GM10248 (cell line): ENCODE results near the gene WFDC5.
"Not testable (repeated sequence)": the region's sequence is repeated elsewhere in the genome, so short reads cannot be mapped to it uniquely, and the experiment has no call there.

ENCODE experiments used
- CTCF ChIA-PET: fragments of 300-600 bp; sonication (Branson Sonifier 250); formaldehyde crosslinking; extraction: SDS; loops from one replicate; lab custom pipeline; 2021; ENCODE audit warnings: antibody characterized with exemption; lab: Yijun Ruan, JAX
- POLR2A ChIA-PET: fragments of 350-650 bp; sonication (Branson Sonifier 250); formaldehyde crosslinking; extraction: SDS; loops from one replicate; lab custom pipeline; 2020; ENCODE audit warnings: antibody characterized with exemption; lab: Yijun Ruan, JAX
- DNase-seq: peaks from one replicate; pipeline ENCODE4 v3.0.0; 2012; ENCODE audit errors: extremely low spot score
- TF ChIP-seq, protein P1 (sequence below): IDR thresholded peaks from 2 replicates; pipeline ENCODE4 v1.5.1; 2012; ENCODE audit warnings: mild to moderate bottlenecking, low read depth; ENCODE audit errors: extremely low read depth, missing control alignments, control extremely low read depth

Gene WFDC5

DNA sequence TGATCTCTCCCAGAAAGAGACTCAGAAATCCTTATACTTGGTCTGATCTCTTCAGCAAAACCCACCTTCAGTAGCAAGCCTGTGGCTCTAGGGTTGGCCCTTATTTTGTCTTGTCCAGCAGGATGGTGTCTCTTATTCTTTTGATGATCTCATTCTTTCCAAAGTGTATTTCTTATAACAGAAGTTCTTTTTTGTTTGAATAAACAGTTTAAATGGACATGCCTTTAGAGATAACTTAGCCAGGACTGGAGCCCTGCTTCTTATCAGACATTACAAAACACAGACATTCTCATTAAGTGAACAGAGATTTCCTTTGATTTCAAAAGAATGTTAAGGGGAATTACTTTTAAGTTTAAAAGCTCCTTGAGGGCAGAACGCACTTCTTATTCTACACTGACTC, 45.7 kb downstream of the WFDC5 start:
- TF ChIP-seq, protein P1, sequence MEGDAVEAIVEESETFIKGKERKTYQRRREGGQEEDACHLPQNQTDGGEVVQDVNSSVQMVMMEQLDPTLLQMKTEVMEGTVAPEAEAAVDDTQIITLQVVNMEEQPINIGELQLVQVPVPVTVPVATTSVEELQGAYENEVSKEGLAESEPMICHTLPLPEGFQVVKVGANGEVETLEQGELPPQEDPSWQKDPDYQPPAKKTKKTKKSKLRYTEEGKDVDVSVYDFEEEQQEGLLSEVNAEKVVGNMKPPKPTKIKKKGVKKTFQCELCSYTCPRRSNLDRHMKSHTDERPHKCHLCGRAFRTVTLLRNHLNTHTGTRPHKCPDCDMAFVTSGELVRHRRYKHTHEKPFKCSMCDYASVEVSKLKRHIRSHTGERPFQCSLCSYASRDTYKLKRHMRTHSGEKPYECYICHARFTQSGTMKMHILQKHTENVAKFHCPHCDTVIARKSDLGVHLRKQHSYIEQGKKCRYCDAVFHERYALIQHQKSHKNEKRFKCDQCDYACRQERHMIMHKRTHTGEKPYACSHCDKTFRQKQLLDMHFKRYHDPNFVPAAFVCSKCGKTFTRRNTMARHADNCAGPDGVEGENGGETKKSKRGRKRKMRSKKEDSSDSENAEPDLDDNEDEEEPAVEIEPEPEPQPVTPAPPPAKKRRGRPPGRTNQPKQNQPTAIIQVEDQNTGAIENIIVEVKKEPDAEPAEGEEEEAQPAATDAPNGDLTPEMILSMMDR, result no peak
- ChIA-PET CTCF (no interaction called here), POLR2A (no interaction called here)
- DNase-seq, result no peak

DNA sequence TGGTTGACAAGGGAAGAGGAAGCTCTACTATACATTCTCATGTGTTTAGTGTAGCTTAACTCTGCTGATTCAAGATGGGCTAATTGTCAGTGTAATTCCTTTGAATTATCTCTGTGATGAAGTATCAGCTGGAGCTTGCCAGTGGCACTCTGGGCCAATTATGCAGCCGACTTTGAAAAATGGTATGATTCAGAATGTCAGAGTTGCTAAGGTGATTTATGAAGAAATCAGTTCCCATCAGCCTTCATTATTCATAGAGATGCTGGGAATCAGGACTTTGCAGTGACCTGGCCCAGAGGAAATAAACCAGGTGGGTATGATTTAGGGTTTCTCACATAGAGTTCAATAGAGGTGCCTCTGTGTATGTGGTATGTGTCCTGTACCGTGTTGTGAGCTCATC, 47.4 kb downstream of the WFDC5 start:
- DNase-seq, result no peak
- POLR2A ChIA-PET, result no interaction called here
- CTCF ChIA-PET, result interaction anchor here (1.0 to 2.4 kb wide), 4 partner anchors 10 to 29 kb away, joined by 4 to 13 read pairs (median 4); no protein-coding TSS in a partner anchor
- TF ChIP-seq, protein P1, result no peak

DNA sequence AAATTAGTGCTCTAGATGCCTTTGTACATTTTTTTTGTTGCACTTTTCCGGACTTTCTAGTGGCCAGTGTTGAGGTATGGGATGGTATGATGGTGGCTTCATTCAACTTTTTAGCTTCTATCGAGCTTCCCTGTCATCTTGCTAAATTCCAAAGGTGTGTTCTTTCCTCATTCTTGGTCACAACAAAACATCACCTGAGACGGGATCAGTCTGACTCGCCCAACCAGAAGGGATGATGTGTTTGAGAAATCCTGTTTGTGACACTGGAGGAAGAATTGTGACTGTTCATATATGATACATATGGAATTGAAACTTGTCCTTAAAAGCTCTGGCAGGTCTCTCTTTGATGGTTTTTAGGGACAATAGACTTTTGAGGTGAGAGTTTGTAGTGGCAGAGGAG, 47.9 kb downstream of the WFDC5 start:
- TF ChIP-seq, protein P1, result no peak
- DNase-seq, result no peak
- ChIA-PET POLR2A (no interaction called here), CTCF (interaction anchor here (1.0 to 2.4 kb wide), 4 partner anchors 9 to 29 kb away, joined by 4 to 13 read pairs (median 4); no protein-coding TSS in a partner anchor)

DNA sequence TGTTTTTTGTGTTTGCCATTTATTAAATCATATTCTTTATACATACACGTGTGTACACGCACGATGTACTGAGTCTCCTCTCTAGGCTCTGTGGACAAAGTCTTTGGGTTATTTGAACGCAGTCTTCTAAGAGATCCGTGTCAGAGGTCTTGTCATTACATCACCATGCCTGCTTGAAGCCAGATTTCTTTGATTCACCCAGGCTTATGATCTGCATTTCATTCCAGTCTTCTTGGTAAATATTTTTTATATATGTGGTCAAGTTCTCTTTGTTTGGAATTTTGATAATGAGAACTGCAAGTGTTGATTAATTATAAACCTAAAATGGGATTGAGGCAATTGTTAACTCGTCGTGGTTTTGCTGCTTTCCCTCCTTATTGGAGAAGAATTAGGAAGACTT, 48.6 kb downstream of the WFDC5 start:
- ChIA-PET CTCF (interaction anchor here (1.3 to 2.5 kb wide), 3 partner anchors 29 to 39 kb away, joined by 3 to 18 read pairs (median 13); no protein-coding TSS in a partner anchor), POLR2A (no interaction called here)
- TF ChIP-seq, protein P1, result no peak
- DNase-seq, result no peak

DNA sequence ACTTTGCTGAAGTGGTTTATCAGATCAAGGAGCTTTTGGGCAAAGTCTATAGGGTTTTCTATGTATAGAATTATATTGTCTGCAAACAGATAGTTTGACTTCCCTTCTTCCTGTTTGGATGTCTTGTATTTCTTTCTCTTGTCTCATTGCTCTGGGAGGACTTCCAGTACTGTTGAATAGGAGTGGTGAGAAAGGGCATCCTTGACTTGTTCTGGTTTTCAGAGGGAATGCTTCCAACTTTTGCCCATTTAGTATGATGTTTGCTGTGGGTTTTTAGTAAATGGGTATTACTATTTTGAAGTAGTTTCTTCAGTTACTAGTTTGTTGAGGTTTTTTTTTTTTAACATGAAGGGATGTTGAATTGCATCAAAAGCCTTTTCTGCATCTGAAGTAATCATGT, 50.2 kb downstream of the WFDC5 start:
- ChIA-PET POLR2A (no interaction called here), CTCF (interaction anchor here (1.0 to 2.5 kb wide), 3 partner anchors 10 to 31 kb away, joined by 3 to 18 read pairs (median 4); no protein-coding TSS in a partner anchor)
- TF ChIP-seq, protein P1, result no peak

DNA sequence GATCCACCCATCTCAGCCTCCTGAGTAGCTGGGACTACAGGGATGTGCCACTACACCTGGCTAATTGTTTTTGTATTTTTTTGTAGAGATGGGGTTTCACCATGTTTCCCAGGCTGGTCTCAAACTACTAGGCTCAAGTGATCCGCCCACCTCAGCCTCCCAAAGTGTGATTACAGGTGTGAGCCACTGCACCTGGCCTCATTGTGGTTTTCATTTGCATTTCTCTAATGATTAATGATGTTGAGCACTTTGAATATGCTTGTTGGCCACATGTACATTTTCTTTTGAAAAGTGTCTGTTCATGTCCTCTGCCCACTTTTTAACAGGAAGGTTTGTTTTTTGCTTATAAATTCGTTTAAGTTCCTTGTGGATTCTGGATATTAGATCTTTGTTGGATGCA, 51.9 kb downstream of the WFDC5 start:
- POLR2A ChIA-PET, DNase-seq: not testable (repeated sequence)
- CTCF ChIA-PET, result interaction anchor here (1.7 kb wide), 1 partner anchor 19 kb away, joined by 4 read pairs; no protein-coding TSS in a partner anchor

More for the DNA sequence above, 50.2 kb downstream of the WFDC5 start:
- DNase-seq, result no peak

DNA sequence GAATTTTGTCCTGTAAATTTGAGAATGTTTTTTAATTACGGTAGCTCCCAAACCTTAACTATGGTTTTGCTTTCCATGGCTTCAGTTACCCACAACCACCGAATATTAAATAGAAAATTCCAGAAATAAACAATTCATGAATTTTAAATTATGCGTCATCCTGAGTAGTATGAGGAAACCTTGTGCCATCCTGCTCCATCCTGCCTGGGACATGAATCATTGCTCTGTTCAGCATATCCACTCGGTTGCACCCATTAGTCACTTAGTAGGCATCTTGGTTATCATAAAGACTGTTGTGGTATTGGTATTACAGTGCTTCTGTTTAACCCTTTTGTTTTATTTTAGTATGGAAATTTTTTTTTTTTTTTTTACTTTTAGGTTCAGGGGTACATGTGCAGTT, 53.7 kb downstream of the WFDC5 start:
- POLR2A ChIA-PET, result no interaction called here

More for the DNA sequence above, 53.7 kb downstream of the WFDC5 start:
- CTCF ChIA-PET, result interaction anchor here (1.0 to 2.1 kb wide), 5 partner anchors 10 to 36 kb away, joined by 3 to 12 read pairs (median 4); no protein-coding TSS in a partner anchor
- TF ChIP-seq, protein P1, result no peak
- DNase-seq, result no peak
